A673 (cell line): ENCODE measurements around the gene COX18. TPM values are rescaled to one million over a fixed set of nuclear protein-coding genes. Genes with fewer than 3 reads are reported as not detected.

Source experiments
- BruUV-seq: library from RNA; stranded (reverse); fragments of 400-500 nt; replicated peaks from 2 replicates; lab custom pipeline; 2021; lab: Mats Ljungman, UMichigan
- CTCF ChIA-PET: fragments of 300-600 bp; sonication (Branson Sonifier 250); formaldehyde crosslinking; loops from one replicate; lab custom pipeline; 2022; ENCODE audit warnings: antibody characterized with exemption; lab: Charles Lee
- POLR2A ChIA-PET: fragments of 300-600 bp; sonication (Branson Sonifier 250); formaldehyde crosslinking; loops from one replicate; lab custom pipeline; 2022; ENCODE audit warnings: antibody characterized with exemption; ENCODE audit not compliant: low non-redundant PET; lab: Charles Lee
- DNase-seq: peaks from one replicate; pipeline ENCODE4 v3.0.0-alpha.2; 2015; ENCODE audit warnings: low spot score
- H3K27ac ChIP-seq: fragments of 200-600 bp; sonication (generic); 2 replicates; pipeline ENCODE4 v1.5.1; 2016; ENCODE audit warnings: mixed run types, low read depth, mild to moderate bottlenecking, mixed read lengths, antibody characterized with exemption, low read length; ENCODE audit not compliant: poor library complexity, severe bottlenecking
- H3K27me3 ChIP-seq: fragments of 200-600 bp; sonication (generic); replicated peaks from 2 replicates; pipeline ENCODE4 v1.6.1; 2017; ENCODE audit warnings: mixed run types, low read depth, mild to moderate bottlenecking, mixed read lengths, antibody characterized with exemption, low read length; ENCODE audit not compliant: insufficient read depth, poor library complexity
- H3K36me3 ChIP-seq: fragments of 200-600 bp; sonication (generic); 2 replicates; pipeline ENCODE4 v1.6.1; 2016; ENCODE audit warnings: mixed run types, mild to moderate bottlenecking, mixed read lengths, antibody characterized with exemption, low read length; ENCODE audit not compliant: insufficient read depth, poor library complexity, severe bottlenecking
- H3K4me1 ChIP-seq: fragments of 200-600 bp; sonication (generic); 2 replicates; pipeline ENCODE4 v1.6.1; 2017; ENCODE audit warnings: mixed run types, mild to moderate bottlenecking, mixed read lengths, antibody characterized with exemption, low read length; ENCODE audit not compliant: insufficient read depth, poor library complexity, severe bottlenecking
- H3K4me3 ChIP-seq: fragments of 200-600 bp; sonication (generic); 2 replicates; pipeline ENCODE4 v1.5.1; 2016; ENCODE audit warnings: low read depth, mixed run types, mild to moderate bottlenecking, mixed read lengths, low read length; ENCODE audit not compliant: poor library complexity, severe bottlenecking
- H3K9me3 ChIP-seq: fragments of 200-600 bp; sonication (generic); 2 replicates; pipeline ENCODE4 v1.6.1; 2016; ENCODE audit warnings: mixed run types, low read depth, mild to moderate bottlenecking, mixed read lengths, antibody characterized with exemption, low read length; ENCODE audit not compliant: poor library complexity, severe bottlenecking
- CTCF ChIP-seq: fragments of 300-800, 200-600 bp; sonication (generic); conservative IDR thresholded peaks from 2 replicates; pipeline ENCODE4 v1.5.1; 2017; ENCODE audit warnings: low read depth, mild to moderate bottlenecking, antibody characterized with exemption, low read length, moderate library complexity, mixed read lengths
- EZH2 ChIP-seq: fragments of 200-600 bp; sonication (generic); IDR thresholded peaks from 2 replicates; pipeline ENCODE4 v1.6.1; 2017; ENCODE audit warnings: borderline replicate concordance, low read depth, mild to moderate bottlenecking, mixed read lengths, antibody characterized with exemption, low read length; ENCODE audit not compliant: poor library complexity, severe bottlenecking
- intact Hi-C: fragments of 100-400 bp; cut with micrococcal nuclease; formaldehyde crosslinking; loops from one replicate; pipeline ENCODE4 v1.10.0; 2022; ENCODE audit not compliant: unreplicated experiment
- total RNA-seq: library from RNA; stranded (reverse); gene quantifications from 2 replicates; pipeline ENCODE4 v1.2.3, GENCODE V29; 2021

COX18 gene
- total RNA-seq, 1 experiment from 2014 or later, result 11.1 TPM

GRCh38 chr4:73005514-73005913 is 64.0 kb downstream of the COX18 start:
- H3K9me3 ChIP-seq, result no peaks in the 10 kb centered on the region
- no TSS peak for BruUV-seq
- no peak for TF ChIP-seq EZH2
- no peak for TF ChIP-seq CTCF
- no peaks in the 10 kb centered on the region for H3K27me3 ChIP-seq
- no peaks in the 10 kb centered on the region for H3K4me1 ChIP-seq
- no peak overlapping the region for H3K4me3 ChIP-seq
- no peak for DNase-seq
- no peak overlapping the region for H3K27ac ChIP-seq
- intact Hi-C loops, result no loop called here
- no peaks in the 10 kb centered on the region for H3K36me3 ChIP-seq
- ChIA-PET CTCF (no interaction called here), POLR2A (no interaction called here)

Other genes starting within 250 kb of the COX18 start
- gene ANKRD17, start 189.1 kb upstream of the COX18 start, total RNA-seq, result 52.0 and 58.4 TPM in 2 replicates